ENCODE results near the gene LONP1.

DNA sequence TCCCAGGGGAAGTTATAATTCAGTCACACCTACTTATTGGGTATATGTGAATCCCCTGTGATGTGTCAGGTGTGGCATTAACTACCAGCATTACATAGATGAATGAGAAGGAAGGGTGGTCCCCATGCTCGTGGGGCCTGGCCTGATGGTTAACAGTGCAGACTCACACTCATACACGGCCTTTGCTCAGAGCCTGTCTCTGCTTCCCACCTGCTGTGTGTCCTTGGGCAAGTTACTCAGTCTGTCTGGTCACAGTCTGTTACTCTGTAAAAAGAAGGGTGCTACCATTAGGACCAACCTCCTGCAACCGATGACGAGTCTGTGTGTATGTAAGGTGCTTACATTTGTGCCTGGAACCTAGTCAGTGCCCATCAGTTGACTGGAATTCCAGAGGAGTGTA, 73.2 kb downstream of the LONP1 start:
- TF ChIP-seq EZH2phosphoT487 (IDR thresholded peaks at IDR 0.05; ENCODE audit: borderline replicate concordance, low read length): no peak
- TF ChIP-seq CTCF (IDR thresholded peaks at IDR 0.05; ENCODE audit: low read depth, low read length, poor library complexity, severe bottlenecking): no peak

Data from DOHH2 (cell line).